Ishikawa (cell line): ENCODE data around the gene SGPP2.

Source experiments
- EGR1 ChIP-seq: IDR thresholded peaks from 2 replicates; pipeline ENCODE4 v1.6.1; 2012
- EP300 ChIP-seq: IDR thresholded peaks from 2 replicates; pipeline ENCODE4 v1.6.1; 2012; ENCODE audit warnings: borderline replicate concordance
- FOXM1 ChIP-seq: IDR thresholded peaks from 2 replicates; pipeline ENCODE4 v1.6.1; 2012; ENCODE audit warnings: low read depth, borderline replicate concordance
- REST ChIP-seq: IDR thresholded peaks from 2 replicates; pipeline ENCODE4 v1.6.1; 2012; ENCODE audit warnings: low read depth, mild to moderate bottlenecking
- TAF1 ChIP-seq: IDR thresholded peaks from 2 replicates; pipeline ENCODE4 v1.6.1; 2012; ENCODE audit warnings: low read depth, mild to moderate bottlenecking
- TCF12 ChIP-seq: IDR thresholded peaks from 2 replicates; pipeline ENCODE4 v1.6.1; 2012; ENCODE audit warnings: low read depth
- TEAD4 ChIP-seq: IDR thresholded peaks from 2 replicates; pipeline ENCODE4 v1.6.1; 2012
- YY1 ChIP-seq: IDR thresholded peaks from 2 replicates; pipeline ENCODE4 v1.6.1; 2012; ENCODE audit warnings: low read depth
- TF ChIP-seq, protein P1 (sequence below): IDR thresholded peaks from 2 replicates; pipeline ENCODE4 v1.6.1; 2012

DNA sequence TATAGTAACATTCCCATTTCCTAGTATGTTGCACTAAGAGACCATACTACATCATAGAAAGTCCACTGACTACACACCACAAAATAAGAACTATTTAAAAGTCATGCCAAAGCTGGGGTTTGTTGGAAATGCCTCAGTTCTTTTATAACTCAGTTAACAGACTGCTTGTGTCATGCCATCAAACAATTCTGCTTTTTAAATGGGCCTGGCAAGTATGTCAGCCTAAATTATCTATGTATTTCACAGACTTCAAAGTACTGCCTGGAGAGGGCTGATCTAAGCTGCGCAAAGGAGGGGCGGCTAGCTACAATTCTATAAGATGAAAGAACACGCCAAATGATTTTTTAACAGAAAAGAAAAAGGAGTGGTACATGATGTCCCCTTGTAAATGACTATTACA is 182.0 kb downstream of the SGPP2 start:
- no peak for TF ChIP-seq TCF12
- TF ChIP-seq, protein P1, sequence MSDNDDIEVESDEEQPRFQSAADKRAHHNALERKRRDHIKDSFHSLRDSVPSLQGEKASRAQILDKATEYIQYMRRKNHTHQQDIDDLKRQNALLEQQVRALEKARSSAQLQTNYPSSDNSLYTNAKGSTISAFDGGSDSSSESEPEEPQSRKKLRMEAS: no peak
- TF ChIP-seq EGR1: no peak
- TF ChIP-seq EP300: no peak
- no peak for TF ChIP-seq YY1
- TF ChIP-seq TAF1: no peak
- TF ChIP-seq REST: no peak
- no peak for TF ChIP-seq FOXM1
- TF ChIP-seq TEAD4: no peak
